Measurements from ENCODE around the gene DEXI. TPM values are rescaled to one million over a fixed set of nuclear protein-coding genes. Genes with fewer than 3 reads are reported as not detected.
A peak's percentile ranks its signal among the peaks of the same experiment; 100 is the strongest.

DEXI gene
- total and polyA plus RNA-seq, 2 of the 13 experiments (the other 11 are each of a cell fraction or from before 2014, with no cell fraction given), result 51.5 to 70.4 TPM

DNA sequence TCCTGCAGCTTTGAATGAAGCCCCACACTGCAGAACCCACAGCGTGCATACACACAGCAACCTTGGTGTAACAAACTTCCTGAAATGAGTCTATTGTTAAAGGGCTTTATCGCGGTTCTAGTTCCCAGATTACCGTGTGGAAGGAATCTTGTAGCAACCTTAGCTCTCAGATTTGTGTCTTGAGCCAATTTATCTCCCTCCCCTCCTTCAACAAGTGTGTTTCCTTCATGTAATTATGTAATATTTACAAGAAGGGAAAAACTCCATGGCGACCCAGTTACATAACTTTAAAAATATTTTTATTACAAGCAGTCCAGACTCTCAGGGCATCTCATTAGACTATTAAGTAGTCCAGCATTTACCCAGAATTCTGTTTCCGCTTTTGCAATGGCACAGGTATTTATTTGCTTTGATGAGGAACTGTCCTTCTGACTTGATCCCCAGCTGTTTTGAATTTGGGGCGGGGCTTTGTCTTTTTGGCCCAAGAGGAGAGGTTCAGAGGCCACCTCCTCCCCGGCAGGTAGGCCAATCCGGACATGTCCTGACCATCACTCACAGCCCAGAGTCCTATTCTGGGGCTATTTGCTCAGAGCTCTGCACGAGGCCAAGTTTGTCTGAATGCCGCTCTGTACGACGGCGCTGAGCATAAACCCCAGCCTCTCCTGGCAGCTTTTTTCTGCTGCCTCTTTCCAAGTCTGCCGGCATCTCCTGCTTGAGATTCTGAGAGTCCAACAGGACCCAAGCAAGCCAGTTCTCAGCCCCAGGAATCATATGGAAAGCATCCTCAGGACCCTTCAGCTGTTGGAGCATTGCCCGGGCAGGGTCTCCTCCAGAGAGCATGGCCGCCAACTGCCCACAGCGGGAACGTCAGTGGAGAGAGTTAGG, 37.7 kb upstream of the DEXI start (continued):
- TF ChIP-seq, protein P1, sequence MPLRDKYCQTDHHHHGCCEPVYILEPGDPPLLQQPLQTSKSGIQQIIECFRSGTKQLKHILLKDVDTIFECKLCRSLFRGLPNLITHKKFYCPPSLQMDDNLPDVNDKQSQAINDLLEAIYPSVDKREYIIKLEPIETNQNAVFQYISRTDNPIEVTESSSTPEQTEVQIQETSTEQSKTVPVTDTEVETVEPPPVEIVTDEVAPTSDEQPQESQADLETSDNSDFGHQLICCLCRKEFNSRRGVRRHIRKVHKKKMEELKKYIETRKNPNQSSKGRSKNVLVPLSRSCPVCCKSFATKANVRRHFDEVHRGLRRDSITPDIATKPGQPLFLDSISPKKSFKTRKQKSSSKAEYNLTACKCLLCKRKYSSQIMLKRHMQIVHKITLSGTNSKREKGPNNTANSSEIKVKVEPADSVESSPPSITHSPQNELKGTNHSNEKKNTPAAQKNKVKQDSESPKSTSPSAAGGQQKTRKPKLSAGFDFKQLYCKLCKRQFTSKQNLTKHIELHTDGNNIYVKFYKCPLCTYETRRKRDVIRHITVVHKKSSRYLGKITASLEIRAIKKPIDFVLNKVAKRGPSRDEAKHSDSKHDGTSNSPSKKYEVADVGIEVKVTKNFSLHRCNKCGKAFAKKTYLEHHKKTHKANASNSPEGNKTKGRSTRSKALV (CRISPR knock-in tag; IDR thresholded peaks at IDR 0.05), result no peak
- no peak for TF ChIP-seq ZNF33A (CRISPR knock-in tag; IDR thresholded peaks at IDR 0.05; ENCODE audit: borderline replicate concordance)
- TF ChIP-seq, protein P2, sequence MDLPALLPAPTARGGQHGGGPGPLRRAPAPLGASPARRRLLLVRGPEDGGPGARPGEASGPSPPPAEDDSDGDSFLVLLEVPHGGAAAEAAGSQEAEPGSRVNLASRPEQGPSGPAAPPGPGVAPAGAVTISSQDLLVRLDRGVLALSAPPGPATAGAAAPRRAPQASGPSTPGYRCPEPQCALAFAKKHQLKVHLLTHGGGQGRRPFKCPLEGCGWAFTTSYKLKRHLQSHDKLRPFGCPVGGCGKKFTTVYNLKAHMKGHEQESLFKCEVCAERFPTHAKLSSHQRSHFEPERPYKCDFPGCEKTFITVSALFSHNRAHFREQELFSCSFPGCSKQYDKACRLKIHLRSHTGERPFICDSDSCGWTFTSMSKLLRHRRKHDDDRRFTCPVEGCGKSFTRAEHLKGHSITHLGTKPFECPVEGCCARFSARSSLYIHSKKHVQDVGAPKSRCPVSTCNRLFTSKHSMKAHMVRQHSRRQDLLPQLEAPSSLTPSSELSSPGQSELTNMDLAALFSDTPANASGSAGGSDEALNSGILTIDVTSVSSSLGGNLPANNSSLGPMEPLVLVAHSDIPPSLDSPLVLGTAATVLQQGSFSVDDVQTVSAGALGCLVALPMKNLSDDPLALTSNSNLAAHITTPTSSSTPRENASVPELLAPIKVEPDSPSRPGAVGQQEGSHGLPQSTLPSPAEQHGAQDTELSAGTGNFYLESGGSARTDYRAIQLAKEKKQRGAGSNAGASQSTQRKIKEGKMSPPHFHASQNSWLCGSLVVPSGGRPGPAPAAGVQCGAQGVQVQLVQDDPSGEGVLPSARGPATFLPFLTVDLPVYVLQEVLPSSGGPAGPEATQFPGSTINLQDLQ (CRISPR knock-in tag; IDR thresholded peaks at IDR 0.05), result no peak
- TF ChIP-seq HOXA7 (CRISPR knock-in tag; IDR thresholded peaks at IDR 0.05), result no peak
- no peak for TF ChIP-seq MZF1 (CRISPR knock-in tag; IDR thresholded peaks at IDR 0.05; ENCODE audit: borderline replicate concordance)
- no peak for TF ChIP-seq SYNCRIP (IDR thresholded peaks at IDR 0.05; ENCODE audit: insufficient read depth, low read depth, low read length)
- TF ChIP-seq, protein P3, sequence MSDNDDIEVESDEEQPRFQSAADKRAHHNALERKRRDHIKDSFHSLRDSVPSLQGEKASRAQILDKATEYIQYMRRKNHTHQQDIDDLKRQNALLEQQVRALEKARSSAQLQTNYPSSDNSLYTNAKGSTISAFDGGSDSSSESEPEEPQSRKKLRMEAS (IDR thresholded peaks at IDR 0.05), result peak; percentile 73; the same call in 1 of the 2 replicates
- no peak for TF ChIP-seq ZNF180 (CRISPR knock-in tag; IDR thresholded peaks at IDR 0.05; ENCODE audit: borderline replicate concordance, low read depth)
- TF ChIP-seq KDM5B (CRISPR knock-in tag; IDR thresholded peaks at IDR 0.05; ENCODE audit: borderline replicate concordance), result no peak
- TF ChIP-seq SRSF1 (optimal IDR thresholded peaks at IDR 0.05; ENCODE audit: low read depth, low read length), result no peak
- no peak for TF ChIP-seq ZFP36L2 (CRISPR knock-in tag; IDR thresholded peaks at IDR 0.05)
- no peak for TF ChIP-seq ZNF501 (CRISPR knock-in tag; IDR thresholded peaks at IDR 0.05)
- no peak for TF ChIP-seq BCL6 (CRISPR knock-in tag; IDR thresholded peaks at IDR 0.05)
- TF ChIP-seq ZNF235 (CRISPR knock-in tag; IDR thresholded peaks at IDR 0.05; ENCODE audit: borderline replicate concordance), result no peak
- no peak for TF ChIP-seq CBX2 (IDR thresholded peaks at IDR 0.05; ENCODE audit: low read depth, low read length)
- no peak for TF ChIP-seq CBX2 (CRISPR knock-in tag; IDR thresholded peaks at IDR 0.05; ENCODE audit: low read depth)
- TF ChIP-seq AGO1 (IDR thresholded peaks at IDR 0.05; ENCODE audit: low read depth, low read length, poor library complexity, severe bottlenecking), result no peak
- no peak for TF ChIP-seq MTF2 (CRISPR knock-in tag; IDR thresholded peaks at IDR 0.05; ENCODE audit: borderline replicate concordance)
- TF ChIP-seq GLI4 (CRISPR knock-in tag; IDR thresholded peaks at IDR 0.05; ENCODE audit: borderline replicate concordance), result no peak
- 0 out of 2 replicates have a peak, but pooled peaks have one; percentile 23 for TF ChIP-seq RFXAP (CRISPR knock-in tag; IDR thresholded peaks at IDR 0.05; ENCODE audit: borderline replicate concordance)
- TF ChIP-seq SOX13 (IDR thresholded peaks at IDR 0.05), result no peak
- TF ChIP-seq SOX13 (CRISPR knock-in tag; conservative IDR thresholded peaks at IDR 0.05 in 1 of 2, IDR thresholded peaks at IDR 0.05 in 1 of 2), result peak in 1 of 2 experiments; percentile 6; a peak in 1 of 4 replicates
